Body of pancreas (tissue), 4 donors: ENCODE results near the gene ATP8A2. TPM values are rescaled to one million over a fixed set of nuclear protein-coding genes. Genes with fewer than 3 reads are reported as not detected.

ENCODE experiments used
- ATAC-seq: fragments of 150-250 bp; one replicate; pipeline ENCODE4 v1.9.1; 2016
- DNase-seq, 4 donors: peaks; one replicate each; pipeline ENCODE4 v3.0.0-alpha.2; 2019
- H3K27ac ChIP-seq, 4 donors: fragments of 200-600 bp; sonication (generic); 1 replicate in 3 of 4; 2 replicates in 1 of 4; pipeline versions ENCODE4 v1.5.1 to v1.6.1; 2016 to 2019; ENCODE audit warnings: mild to moderate bottlenecking in 1 of 4, mixed read lengths in 1 of 4, moderate library complexity in 1 of 4
- H3K27me3 ChIP-seq, 2 donors: fragments of 200-600 bp; sonication (generic); one replicate each; pipeline ENCODE4 v1.6.0; 2016; ENCODE audit warnings: mild to moderate bottlenecking in 1 of 2
- H3K36me3 ChIP-seq, 2 donors: fragments of 200-600 bp; sonication (generic); replicated peaks in 1 of 2; 2 replicates each; pipeline ENCODE4 v1.5.1; 2016; ENCODE audit warnings: low read depth in 2 of 2; ENCODE audit not compliant: insufficient read depth in 1 of 2
- H3K4me1 ChIP-seq: fragments of 200-600 bp; sonication (generic); one replicate; pipeline ENCODE4 v1.6.0; 2016
- H3K4me3 ChIP-seq, 2 donors: fragments of 200-600 bp; sonication (generic); 1 replicate in 1 of 2; 2 replicates in 1 of 2; pipeline ENCODE4 v1.5.1; 2016 to 2019
- H3K9me3 ChIP-seq, 3 donors: fragments of 200-600 bp; sonication (generic); 1 replicate in 2 of 3; 2 replicates in 1 of 3; pipeline ENCODE4 v1.5.1; 2016
- CTCF ChIP-seq, 7 experiments: fragments of 450-650 bp in 4 of 7; fragments of 200-600 bp in 3 of 7; sonication (generic) in 3 of 7; IDR thresholded peaks; one replicate each; pipeline ENCODE4 v1.5.1; 2016 to 2019; ENCODE audit warnings: antibody characterized with exemption in 7 of 7
- POLR2A ChIP-seq, 3 donors: fragments of 450-650 bp; IDR thresholded peaks; one replicate each; pipeline ENCODE4 v1.6.1; 2016; ENCODE audit warnings: antibody characterized with exemption in 3 of 3, mild to moderate bottlenecking in 2 of 3
- WGBS, 2 donors: methylation state at CpG; one replicate each; pipeline ENCODE4 v1.1.5; 2017; 5-methylcytosine and 5-hydroxymethylcytosine counted together
- intact Hi-C: fragments of 100-400 bp; cut with DNase I; formaldehyde crosslinking; loops from one replicate; pipeline ENCODE4 v1.15.1; 2023
- total RNA-seq, 2 donors: library from RNA; depleted of rRNA; stranded (reverse); fragments of >200 nt; gene quantifications; one replicate each; pipeline ENCODE4 v1.1.0, GENCODE V29; 2016

Gene ATP8A2
- total RNA-seq, 2 donors from 2014 or later: under 0.01 TPM; not detected in 1

GRCh38 chr13:25868490-25868889, 496.7 kb downstream of the ATP8A2 start:
- DNase-seq (no peak), ATAC-seq (no peak)
- Histone ChIP-seq H3K4me1 (no peaks in the 10 kb centered on the region), H3K27me3 (no peaks in the 10 kb centered on the region), H3K27ac (no peak overlapping the region), H3K4me3 (no peak overlapping the region), H3K36me3 (no peaks in the 10 kb centered on the region), H3K9me3 (no peaks in the 10 kb centered on the region)
- TF ChIP-seq POLR2A (IDR thresholded peaks at IDR 0.05) (no peak), CTCF (IDR thresholded peaks at IDR 0.05) (no peak)
- WGBS, 2 donors: 64 to 68% methylated on average over 5 of the region's 5 CpGs
- intact Hi-C loops: no loop called here

GRCh38 chr13:25869941-25870340, 498.2 kb downstream of the ATP8A2 start:
- intact Hi-C loops: no loop called here
- DNase-seq: no peak
- no peak for TF ChIP-seq POLR2A (IDR thresholded peaks at IDR 0.05)
- TF ChIP-seq CTCF (IDR thresholded peaks at IDR 0.05): no peak
- 76% methylated on average over 11 to 12 of the region's 12 CpGs for WGBS, 2 donors
- no peak for ATAC-seq
- Histone ChIP-seq H3K36me3 (no peaks in the 10 kb centered on the region), H3K4me3 (no peak overlapping the region), H3K27me3 (no peaks in the 10 kb centered on the region), H3K27ac (no peak overlapping the region), H3K4me1 (no peaks in the 10 kb centered on the region), H3K9me3 (no peaks in the 10 kb centered on the region)

- no peak for TF ChIP-seq POLR2A (IDR thresholded peaks at IDR 0.05)
- no peak for TF ChIP-seq CTCF (IDR thresholded peaks at IDR 0.05)
- Histone ChIP-seq H3K4me1 (no peaks in the 10 kb centered on the region), H3K27ac (no peak overlapping the region), H3K9me3 (no peaks in the 10 kb centered on the region), H3K4me3 (no peak overlapping the region), H3K36me3 (no peaks in the 10 kb centered on the region), H3K27me3 (no peaks in the 10 kb centered on the region)
- intact Hi-C loops: no loop called here
- ATAC-seq (no peak), DNase-seq (no peak)
- 81 to 86% methylated on average over 8 to 11 of the region's 11 CpGs for WGBS, 2 donors
These were observed 499.8 kb downstream of the ATP8A2 start for GRCh38 chr13:25871389-25872125.

- intact Hi-C loops: no loop called here
- no peaks in the 10 kb centered on the region for H3K9me3 ChIP-seq
- no peak overlapping the region for H3K27ac ChIP-seq
- H3K4me3 ChIP-seq: no peak overlapping the region
- no peaks in the 10 kb centered on the region for H3K27me3 ChIP-seq
- WGBS, 2 donors: 67 to 76% methylated on average over 7 of the region's 7 CpGs
- ATAC-seq (no peak), DNase-seq (no peak)
- TF ChIP-seq CTCF (IDR thresholded peaks at IDR 0.05): no peak
- no peak for TF ChIP-seq POLR2A (IDR thresholded peaks at IDR 0.05)
- H3K4me1 ChIP-seq: no peaks in the 10 kb centered on the region
- H3K36me3 ChIP-seq: no peaks in the 10 kb centered on the region
These were observed 500.9 kb downstream of the ATP8A2 start for GRCh38 chr13:25872481-25873241.
